ENCODE data around the gene AVEN.

GRCh38 chr15:34011481-34011880 is 27.5 kb downstream of the AVEN start:
- TF ChIP-seq ELF4 (IDR thresholded peaks at IDR 0.05), result no peak
- TF ChIP-seq FOXM1 (IDR thresholded peaks at IDR 0.05; ENCODE audit: borderline replicate concordance), result no peak
- no peak for TF ChIP-seq HDGF (IDR thresholded peaks at IDR 0.05; ENCODE audit: borderline replicate concordance)
- no peak for TF ChIP-seq SP1 (IDR thresholded peaks at IDR 0.05)
- no peak for TF ChIP-seq TARDBP (IDR thresholded peaks at IDR 0.05)
- TF ChIP-seq ARNT (IDR thresholded peaks at IDR 0.05), result no peak
- TF ChIP-seq NFRKB (IDR thresholded peaks at IDR 0.05), result no peak
- TF ChIP-seq SUZ12 (IDR thresholded peaks at IDR 0.05), result no peak
- no peak for TF ChIP-seq BHLHE40 (IDR thresholded peaks at IDR 0.05; ENCODE audit: borderline replicate concordance)
- no peak for TF ChIP-seq PKNOX1 (IDR thresholded peaks at IDR 0.05)
- no peak for TF ChIP-seq FOXA1 (IDR thresholded peaks at IDR 0.05)
- TF ChIP-seq FOXK2 (IDR thresholded peaks at IDR 0.05), result no peak
- no peak for TF ChIP-seq L3MBTL2 (conservative IDR thresholded peaks at IDR 0.05)
